NCI-H460 (cell line): Measurements from ENCODE around the gene CDC42EP2. TPM values are rescaled to one million over a fixed set of nuclear protein-coding genes. Genes with fewer than 3 reads are reported as not detected.

Experiments used
- DNase-seq: peaks from one replicate; pipeline ENCODE4 v3.0.0-alpha.2; 2016; ENCODE audit warnings: low read depth; ENCODE audit errors: extremely low read depth
- polyA plus RNA-seq: library from polyadenylated mRNA; depleted of rRNA; stranded (reverse); fragments of >200 nt; gene quantifications from 2 replicates; pipeline ENCODE4 v1.2.3, GENCODE V29; 2014; cell fraction: nucleus; rRNA removed
- total RNA-seq: library from RNA; depleted of rRNA; stranded (reverse); fragments of >200 nt; shearing (Covaris generic); gene quantifications from 2 replicates; pipeline ENCODE4 v1.2.3, GENCODE V29; 2014; rRNA removed

Gene CDC42EP2, protein sequence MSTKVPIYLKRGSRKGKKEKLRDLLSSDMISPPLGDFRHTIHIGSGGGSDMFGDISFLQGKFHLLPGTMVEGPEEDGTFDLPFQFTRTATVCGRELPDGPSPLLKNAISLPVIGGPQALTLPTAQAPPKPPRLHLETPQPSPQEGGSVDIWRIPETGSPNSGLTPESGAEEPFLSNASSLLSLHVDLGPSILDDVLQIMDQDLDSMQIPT
- total RNA-seq, result 15.1 and 18.2 TPM in 2 replicates
- polyA plus RNA-seq, result 2.0 and 5.3 TPM in 2 replicates

DNA sequence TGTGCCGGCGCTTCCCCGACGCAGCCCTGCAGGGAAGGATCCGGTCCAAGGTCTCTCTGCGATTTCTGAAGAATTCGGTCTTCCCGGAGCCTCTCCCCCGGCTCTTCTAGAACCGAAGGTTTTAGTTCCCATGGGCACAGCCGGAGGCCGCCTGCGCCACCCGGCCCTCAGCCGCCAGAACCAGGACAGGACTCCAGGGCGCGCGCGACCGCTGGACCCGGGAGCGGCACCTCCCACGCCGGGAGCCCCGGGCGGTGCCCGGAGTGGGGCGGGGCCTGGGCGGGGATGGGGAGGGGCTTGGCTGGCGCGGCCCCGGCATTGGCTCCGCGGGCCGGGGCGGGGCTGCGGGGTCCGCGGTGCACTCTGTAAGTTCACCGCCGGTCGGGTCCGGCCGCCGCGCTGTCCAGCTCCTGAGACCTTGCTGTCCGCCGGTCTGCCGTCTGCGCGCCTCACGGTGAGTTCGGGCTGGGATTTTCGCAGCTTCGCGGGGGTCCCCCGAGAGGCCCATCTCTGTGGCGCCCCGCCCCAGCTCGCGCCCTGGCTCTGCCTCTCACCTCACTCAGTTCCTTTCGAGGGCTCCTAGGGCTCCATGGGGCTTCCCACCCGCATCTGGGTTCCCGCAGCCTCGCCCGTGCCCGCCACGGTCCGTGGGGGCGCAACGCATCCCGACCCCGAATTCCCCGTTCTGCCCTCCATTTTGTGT lies at the start of gene CDC42EP2:
Gene CDC42EP2, plus strand, starts transcription at position 366 of the 703 bp plus-strand sequence. CDS start 6,033 bp downstream, outside the sequence.
- DNase-seq, result peak; percentile 74

DNA sequence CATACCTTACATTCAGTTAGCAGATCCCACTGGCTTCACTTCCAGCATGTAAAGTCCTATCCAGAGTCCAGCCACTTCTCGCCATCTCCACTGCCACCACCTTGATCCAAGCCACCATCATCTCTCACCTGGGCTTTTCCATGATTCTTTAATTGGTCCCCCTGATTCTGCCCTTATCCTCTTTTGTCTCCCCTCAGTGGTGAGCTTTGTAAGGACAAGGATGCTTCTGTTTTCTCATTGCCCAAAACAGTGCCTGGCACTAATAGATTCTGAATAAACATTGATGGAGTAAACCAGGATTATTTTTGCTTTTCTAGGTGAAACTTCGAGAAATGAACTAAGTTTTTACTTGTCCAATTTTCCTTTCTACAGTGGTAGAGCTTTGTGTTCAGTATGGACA lies 48.5 kb upstream of the CDC42EP2 start:
- DNase-seq, result no peak

DNA sequence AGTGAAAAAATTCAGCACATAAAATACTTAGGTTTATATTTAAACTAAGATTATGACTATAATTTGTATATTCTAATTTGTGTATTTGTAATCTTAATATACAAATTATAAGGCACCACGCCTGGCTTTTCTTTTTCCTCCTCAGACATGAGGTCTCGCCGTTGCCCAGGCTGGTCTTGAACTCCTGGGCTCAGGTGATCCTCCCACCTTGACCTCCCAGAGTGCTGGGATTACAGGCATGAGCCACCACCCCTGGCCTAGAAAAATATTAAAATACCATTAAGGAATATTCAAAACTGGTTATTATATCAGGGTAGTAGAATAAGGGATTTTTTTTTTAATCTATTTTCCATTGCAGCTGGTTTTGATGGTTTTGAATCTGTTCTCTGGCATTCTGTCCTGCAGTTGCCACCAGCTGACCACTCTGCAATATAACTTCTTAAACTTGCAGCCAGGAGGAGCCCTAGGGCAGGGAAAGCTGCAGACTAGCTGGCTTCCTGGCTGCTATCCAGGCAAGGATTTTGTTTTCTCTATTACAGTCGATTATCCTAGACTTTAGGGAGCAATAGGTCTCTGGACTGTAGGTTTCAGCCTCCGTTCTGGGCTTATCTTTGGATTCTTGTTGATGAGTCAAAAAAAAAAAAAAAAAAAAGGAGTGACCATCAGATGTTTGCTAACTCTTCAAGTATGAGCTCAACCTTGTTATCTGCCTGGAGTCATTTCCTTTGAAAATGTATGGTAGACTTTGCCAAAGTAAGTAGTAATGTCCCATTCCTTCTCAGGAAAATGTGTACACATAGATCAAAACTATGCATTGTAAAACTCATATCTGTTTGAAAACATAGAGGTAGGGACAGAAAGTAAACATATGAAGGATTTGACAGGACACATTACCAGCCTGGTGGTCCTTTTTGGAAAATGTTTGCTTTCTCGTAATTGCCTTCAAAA lies 39.7 kb upstream of the CDC42EP2 start:
- DNase-seq, result peak; percentile 71

DNA sequence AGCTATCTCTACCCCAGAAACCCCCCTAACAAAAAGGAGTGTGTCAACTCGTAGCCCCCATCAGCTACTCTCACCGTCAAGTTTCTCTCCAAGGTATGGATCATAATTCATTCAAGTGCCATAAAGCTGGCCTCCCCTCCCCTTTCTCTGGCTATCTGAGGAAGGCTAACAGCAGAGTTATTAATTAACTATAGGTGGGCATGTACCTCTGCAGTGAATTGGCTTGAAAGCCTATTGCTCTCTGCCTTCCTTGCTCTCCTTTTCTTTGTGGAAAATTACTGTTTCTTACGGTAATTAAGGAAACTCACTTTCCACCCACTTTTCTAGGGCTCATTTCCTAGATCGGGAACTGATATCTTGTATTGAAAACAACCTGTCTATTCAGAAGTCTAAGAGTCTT lies 38.8 kb upstream of the CDC42EP2 start:
- DNase-seq, result no peak

DNA sequence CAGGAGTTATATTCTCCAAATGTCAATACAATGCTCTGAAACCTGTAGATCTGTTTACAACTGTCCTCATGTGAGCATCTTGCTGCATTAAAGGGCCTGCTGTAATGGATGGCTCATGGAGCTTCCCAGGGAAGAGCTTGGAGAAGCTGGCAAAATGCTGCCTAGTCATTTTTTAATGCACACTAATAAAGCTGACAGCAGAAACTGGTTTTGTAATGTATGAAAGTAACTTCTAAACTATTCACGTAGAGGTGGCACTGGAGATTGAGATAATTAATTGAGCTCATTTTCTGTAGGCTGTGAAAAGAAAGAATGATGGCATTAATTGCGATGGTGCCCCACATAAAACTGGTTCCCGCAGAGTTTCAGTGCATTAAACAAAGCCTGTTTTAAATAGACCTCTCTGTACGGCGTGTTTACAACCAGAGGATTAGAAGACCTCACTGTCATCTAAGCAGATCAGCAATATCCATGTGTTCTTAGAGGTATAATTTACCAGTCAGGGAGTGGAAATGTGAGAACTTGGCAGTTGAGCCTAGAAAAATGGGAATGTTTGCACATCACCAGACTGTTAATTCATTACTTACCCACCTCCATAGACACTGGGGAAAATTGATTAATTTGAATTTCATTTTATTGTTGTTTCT lies 36.9 kb upstream of the CDC42EP2 start:
- DNase-seq, result no peak

DNA sequence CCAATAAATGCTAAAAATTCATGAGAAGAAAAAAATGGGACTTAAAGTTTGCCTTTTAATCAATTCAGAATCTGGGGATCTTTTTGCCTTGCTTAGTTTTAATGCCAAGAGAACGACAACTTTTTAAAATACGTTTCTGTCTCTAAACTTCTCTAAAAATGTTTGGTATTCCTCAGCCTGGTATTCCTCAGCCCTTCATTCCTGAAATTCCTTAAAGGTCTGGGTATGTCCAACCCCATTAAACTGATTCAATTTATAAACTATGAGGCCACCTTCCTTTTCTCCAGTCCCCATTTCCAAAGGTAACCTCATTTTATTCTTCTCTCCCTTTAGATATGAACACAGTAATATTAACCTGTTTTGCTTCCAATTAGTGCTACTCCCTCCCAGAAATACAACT lies 36.3 kb upstream of the CDC42EP2 start:
- DNase-seq, result no peak

DNA sequence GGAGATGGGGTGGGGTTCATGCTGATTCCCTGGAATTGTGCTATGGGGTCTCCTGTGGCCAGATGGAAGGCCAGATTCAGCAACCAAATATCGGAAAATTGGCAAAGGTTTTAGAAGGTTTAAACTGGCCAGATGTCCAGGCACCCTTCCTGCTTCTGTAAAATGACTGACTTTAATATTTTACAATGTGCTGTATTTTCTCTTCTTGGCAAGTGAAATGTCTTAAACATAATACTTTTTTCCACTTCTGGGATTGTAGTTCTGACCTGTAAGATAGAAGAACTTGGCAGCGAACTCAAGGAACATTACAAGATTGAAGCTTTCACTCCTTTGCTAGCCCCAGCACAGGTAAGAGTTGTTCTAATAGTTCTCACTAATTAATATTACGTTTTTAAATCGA lies 35.4 kb upstream of the CDC42EP2 start:
- DNase-seq, result no peak

DNA sequence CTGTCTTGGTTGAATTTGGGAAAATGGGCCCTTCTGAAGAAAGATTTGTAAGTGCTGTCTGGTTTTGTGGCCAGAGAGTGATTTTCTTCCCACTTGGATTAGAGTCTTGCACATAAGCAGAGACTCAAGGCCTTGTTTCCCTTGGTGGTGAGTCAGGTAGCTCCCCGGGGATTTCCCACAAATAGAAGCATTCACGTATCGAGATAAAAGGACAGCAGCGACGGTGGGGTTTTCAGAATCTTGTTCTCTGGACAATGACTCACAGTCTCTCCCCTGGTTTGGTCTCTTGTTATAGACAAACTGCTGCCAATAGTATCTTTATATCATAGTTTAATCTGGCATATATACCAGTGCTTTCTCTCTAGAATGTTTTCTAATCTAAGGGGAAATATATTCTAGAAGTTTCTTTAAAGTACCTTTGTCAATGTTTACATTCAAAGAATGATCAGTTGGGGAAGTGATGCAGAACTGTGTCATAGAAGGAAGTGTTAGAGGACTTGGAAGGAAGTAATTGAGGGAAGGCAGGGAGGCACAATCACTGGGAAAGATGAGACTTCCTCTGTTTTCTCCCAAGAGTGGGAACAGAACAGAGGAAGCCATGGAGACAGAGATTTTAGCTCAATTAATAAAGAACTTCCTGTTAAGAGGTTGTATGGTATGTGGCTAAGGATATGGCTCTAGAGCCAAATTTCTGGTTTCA lies 34.8 kb upstream of the CDC42EP2 start:
- no peak for DNase-seq

DNA sequence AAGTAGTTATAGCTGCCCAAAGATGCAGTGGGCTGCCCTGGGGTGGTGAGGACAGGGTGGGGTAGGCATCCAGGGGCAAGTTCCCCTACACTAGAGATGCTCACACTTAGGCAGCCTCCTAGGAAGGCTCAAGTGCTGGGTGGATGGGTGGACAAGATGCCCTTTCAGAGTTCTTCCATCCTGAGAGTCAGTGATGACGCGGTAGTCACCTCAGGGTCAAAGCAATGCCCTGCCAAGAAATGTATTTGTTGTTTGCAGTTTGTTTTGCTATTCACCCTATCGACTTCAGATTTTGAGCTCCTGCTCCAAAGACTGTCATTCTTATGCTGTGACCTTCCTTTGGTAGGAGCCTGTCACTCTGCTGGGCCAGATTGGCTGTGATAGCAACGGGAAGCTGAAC lies 34.0 kb upstream of the CDC42EP2 start:
- no peak for DNase-seq

DNA sequence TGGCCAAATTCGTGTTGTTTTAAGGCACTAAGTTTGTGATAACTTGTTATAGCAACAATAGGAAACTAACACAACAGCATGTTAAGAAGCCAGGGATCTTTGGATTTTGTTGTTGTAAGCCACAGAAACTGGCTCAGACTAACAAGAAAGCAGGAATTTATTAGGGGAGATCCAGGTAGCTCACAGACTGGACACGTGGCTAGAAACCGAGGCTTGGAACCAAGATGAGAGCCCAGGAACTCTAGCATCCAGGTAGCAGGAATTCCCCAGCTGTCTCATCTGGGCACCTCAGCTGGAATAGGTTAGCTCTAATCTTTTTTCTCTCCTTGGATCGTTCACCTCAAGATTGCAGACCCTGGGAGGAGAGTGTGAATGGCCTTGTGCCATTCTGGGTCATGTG lies 28.0 kb upstream of the CDC42EP2 start:
- no peak for DNase-seq

DNA sequence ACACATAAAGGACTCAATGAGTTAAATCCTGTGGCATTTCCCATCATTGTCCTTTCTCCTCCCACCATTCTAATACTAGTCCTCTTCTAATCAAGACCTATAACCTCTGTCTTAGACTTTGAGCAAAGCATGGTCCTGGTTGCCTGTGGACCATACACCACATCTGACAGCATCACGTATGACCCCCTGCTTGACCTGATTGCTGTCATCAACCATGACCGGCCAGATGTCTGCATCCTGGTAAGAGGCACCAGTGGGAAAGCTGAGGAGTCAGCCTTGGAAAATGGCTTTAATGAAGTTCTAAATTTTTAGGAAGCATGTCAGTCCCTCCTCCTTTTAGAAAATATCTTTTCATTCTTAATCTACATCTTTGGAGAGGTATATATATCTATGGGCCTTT lies 27.1 kb upstream of the CDC42EP2 start:
- no peak for DNase-seq

DNA sequence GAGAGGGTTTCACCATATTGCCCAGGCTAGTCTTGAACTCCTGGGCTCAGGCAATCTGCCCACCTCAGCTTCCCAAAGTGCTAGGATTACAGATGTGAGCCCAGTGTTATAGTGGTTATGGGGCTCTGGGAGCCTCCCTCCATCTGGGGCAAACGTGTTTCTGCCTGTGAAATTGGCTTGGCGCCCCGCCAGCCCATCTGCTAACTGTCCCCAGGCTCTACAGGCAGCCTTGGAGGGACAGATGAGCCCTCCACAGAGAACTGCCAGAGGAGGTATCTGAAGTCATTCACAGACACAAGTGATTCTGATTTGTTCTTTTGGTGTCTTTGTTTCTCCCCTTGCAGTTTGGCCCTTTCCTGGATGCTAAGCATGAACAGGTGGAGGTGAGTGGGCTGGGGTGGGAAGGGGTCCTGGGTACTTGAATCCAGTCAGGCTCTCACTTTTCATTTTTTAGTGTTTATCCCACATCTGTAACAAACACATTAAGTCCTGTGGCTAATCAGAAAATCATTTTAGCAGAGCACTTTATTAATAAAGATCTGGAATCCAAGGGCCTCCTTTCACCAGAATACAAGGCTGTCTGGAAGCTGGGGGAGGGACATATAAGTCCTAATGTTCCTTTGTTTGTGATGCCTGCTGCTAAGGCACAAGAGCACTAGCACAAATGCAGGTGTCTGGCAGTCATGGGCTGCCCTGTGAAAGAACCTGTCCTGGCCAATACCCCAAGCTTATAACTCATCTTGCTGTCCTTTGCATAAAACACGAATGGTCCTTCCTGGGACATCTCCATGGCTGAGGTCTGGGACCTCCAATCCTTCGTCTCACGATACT lies 25.7 kb upstream of the CDC42EP2 start:
- DNase-seq, result no peak

DNA sequence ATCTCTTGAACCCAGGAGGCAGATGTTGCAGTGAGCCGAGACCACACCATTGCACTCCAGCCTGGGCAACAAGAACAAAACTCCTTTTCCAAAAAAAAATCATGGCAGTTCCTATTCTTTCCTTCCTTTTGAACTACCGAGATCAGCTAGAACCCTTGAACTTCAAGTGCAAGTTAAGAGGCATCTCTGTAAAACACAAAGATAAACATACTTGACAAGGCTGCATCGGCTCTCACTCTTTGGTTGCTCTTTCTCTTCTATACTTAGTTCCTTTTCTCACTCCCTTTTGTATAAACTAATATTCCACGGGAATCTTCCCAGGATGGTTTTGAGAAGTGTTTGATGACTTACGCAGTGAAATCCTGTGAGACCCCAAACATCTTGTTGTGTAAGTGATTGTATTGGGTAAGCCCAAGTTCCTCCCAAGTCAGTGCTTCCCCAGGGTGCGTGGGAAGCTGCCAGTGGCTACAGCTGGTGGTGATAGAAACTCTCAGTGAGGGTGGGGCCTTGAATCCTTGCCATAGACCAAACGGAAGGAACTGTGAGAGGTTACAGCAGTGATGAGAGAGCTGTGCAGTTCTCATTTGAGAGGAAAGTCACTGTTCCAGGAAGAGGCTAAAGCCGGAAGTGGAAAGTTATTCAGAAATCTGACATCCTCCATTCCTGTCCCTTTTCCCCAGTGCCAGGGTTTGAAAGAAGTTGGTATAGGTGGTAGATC lies 24.1 kb upstream of the CDC42EP2 start:
- peak; percentile 82 for DNase-seq

DNA sequence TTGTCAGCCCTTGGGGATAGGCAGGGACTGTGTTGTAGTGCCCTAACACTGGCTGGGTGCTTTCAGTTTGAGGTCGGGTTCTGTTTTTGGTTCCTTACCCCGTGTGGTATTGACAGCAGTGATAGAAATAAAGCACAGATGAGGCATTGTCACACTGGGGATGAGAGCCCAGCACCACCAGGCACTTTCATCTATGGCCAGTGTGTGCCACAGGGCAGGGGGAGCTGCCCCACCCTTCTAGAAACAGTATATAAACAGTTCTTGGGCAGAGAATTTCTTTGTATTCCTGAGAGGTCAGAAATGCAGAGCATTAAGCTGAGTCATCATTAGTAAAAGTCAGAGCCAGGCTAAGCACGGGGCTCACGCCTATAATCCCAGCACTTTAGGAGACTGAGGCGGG lies 23.1 kb upstream of the CDC42EP2 start:
- DNase-seq, result peak; percentile 59

DNA sequence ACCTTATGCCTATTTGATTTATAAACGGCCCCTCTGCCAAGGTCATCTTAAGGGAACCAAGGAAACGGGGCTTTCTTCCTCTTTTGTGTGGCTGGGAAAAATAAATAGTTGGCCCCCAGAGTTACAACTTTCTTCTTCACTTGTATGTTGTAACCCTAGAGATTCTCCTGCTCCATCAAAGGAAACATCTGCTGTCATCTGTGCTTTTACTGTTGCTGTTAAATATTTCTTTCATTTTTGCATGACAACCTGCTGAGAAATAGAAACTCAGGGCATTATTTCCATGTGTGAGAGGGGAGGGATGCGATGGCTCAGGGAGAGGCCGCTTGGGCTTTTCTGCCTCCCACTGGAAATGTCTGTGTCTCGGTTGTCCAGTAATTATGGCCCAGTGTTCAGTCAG lies 21.8 kb upstream of the CDC42EP2 start:
- no peak for DNase-seq

DNA sequence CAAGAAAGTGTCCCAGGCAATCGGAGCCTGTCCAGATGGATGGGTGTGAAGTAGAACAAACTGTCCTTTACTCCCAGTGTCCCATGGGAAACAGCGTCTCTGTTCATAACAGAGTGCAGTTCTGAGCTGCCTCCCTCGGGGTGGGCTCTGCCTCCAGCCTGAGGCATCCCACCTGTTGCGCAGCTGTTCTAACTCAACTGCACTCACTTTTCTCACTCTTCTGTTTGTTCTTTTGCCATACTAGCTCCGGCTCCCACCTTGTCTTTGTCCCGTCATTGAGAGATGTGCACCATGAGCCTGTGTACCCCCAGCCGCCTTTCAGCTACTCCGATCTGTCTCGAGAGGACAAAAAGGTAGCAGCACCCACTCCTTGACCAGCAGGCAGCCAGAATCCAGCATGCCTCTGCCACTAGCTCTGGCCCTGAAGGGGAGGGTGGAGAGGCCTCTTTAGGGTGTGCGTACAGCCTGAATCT lies 20.7 kb upstream of the CDC42EP2 start:
- no peak for DNase-seq

DNA sequence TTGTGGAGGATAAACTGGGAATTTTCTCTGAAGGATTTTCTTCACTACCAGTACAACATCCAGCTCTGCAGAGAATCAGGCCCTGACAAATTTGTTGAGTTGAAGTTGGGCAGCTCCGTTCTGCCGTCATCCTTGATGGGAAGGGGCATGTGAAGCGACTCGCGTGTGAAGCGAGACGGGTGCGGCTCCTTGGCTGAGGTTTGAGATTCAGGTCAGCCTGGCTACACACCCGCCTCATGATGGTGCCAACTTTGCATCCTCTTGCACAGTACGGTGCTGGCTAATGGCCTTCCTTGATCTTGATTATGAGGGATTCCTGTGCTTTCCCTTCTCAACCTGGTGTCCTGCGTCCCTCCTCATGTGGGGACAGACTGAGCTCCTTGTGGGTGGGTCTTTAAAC lies 19.7 kb upstream of the CDC42EP2 start:
- no peak for DNase-seq

DNA sequence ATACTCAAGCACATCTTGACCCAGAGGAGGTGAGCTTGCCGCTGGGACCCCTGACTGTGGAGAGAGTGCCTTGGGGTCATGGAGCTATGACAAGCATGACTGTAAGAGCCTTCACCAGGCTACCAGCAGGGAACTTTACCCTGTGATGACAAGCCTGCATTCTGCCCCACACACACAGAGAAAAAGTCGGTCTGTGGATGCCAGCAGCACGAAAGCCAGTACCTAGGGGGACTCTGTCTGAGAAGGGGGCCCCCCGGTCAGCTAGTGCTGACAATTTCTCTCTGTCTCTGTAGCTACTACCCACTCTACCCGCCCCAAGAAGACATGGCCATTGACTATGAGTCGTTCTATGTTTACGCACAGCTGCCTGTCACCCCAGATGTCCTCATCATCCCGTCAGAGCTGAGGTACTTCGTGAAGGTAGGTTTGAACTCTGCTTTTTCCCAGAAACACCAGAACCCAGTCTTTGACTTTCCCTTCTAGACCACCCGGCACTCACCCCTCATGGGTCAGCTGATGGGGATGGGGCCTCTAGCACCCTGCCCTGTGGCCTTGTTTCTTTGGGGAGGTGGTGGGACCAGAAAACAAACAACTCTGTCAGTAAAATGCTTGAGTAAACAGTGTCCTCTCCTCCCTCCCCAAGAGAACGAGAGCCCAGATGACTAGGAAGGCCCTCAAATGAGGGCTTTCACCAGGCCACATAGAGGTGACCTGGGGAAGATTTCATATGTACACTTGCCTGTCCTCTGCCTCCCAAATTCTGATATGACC lies 18.9 kb upstream of the CDC42EP2 start:
- no peak for DNase-seq
